Endothelial cell of umbilical vein (primary cell): ENCODE data around the gene TSTD2.

Source experiments
- CTCF ChIP-seq, 2 donors: IDR thresholded peaks; 1 replicate in 1 of 2; 2 replicates in 1 of 2; pipeline ENCODE4 v1.5.1; 2011; ENCODE audit warnings: low read length in 2 of 2, mild to moderate bottlenecking in 2 of 2, moderate library complexity in 2 of 2, control low read depth in 1 of 2, inconsistent platforms in 1 of 2, low read depth in 1 of 2; ENCODE audit not compliant: insufficient read depth in 1 of 2; ENCODE audit errors: extremely low read depth in 1 of 2
- TF ChIP-seq, protein P1 (sequence below): IDR thresholded peaks from 2 replicates; pipeline ENCODE4 v1.6.1; 2011; ENCODE audit not compliant: insufficient read depth, insufficient read length

GRCh38 chr9:97564291-97565175 is 68.6 kb downstream of the TSTD2 start:
- no peak for TF ChIP-seq CTCF (IDR thresholded peaks at IDR 0.05; ENCODE audit: extremely low read depth in 1 of 2, insufficient read depth in 1 of 2, low read depth in 1 of 2, low read length in 2 of 2)
- TF ChIP-seq, protein P1, sequence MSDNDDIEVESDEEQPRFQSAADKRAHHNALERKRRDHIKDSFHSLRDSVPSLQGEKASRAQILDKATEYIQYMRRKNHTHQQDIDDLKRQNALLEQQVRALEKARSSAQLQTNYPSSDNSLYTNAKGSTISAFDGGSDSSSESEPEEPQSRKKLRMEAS = no peak
